Colonic mucosa (tissue), 4 donors: Measurements from ENCODE around the gene CD58. TPM values are rescaled to one million over a fixed set of nuclear protein-coding genes. Genes with fewer than 3 reads are reported as not detected.

ENCODE experiments used
- DNase-seq: peaks from one replicate; pipeline ENCODE4 v3.0.0-alpha.2; 2020
- H3K27ac ChIP-seq: fragments of 200-600 bp; one replicate; pipeline ENCODE4 v1.8.0; 2021
- H3K27me3 ChIP-seq: fragments of 200-600 bp; one replicate; pipeline ENCODE4 v1.8.0; 2021
- H3K36me3 ChIP-seq: fragments of 200-600 bp; one replicate; pipeline ENCODE4 v1.8.0; 2021
- H3K4me1 ChIP-seq: fragments of 200-600 bp; one replicate; pipeline ENCODE4 v1.8.0; 2021; ENCODE audit warnings: mild to moderate bottlenecking
- H3K4me3 ChIP-seq: fragments of 200-600 bp; one replicate; pipeline ENCODE4 v1.8.0; 2021
- H3K9ac ChIP-seq, 2 donors: one replicate each; pipeline ENCODE4 v1.7.0; 2013; ENCODE audit warnings: control low read depth in 2 of 2, low read depth in 2 of 2, low read length in 2 of 2
- H3K9me3 ChIP-seq: fragments of 200-600 bp; one replicate; pipeline ENCODE4 v1.8.0; 2021
- CTCF ChIP-seq: fragments of 200-600 bp; IDR thresholded peaks from one replicate; pipeline ENCODE4 v1.8.0; 2022; ENCODE audit warnings: antibody characterized with exemption, mild to moderate bottlenecking
- intact Hi-C: fragments of 100-400 bp; cut with DNase I; formaldehyde crosslinking; loops from one replicate; pipeline ENCODE4 v1.14.1; 2022
- total RNA-seq, 2 donors: library from RNA; stranded (reverse); fragmentation: NEBNext Ultra II Directional in 1 of 2; extraction: Animal tissue kit (Norgen Biotek cat#: 25700) in 1 of 2; gene quantifications; one replicate each; pipeline ENCODE4 v1.2.1, GENCODE V29; 2021
- donor health status: healthy.
- donor health status: DM: no; HTN: no; CAD: no.
- donor health status: DM: no; HTN: no; CAD: no.

CD58 gene
- total RNA-seq, 2 donors from 2014 or later: 16.1 to 25.9 TPM

GRCh38 chr1:116510361-116510760, 60.5 kb downstream of the CD58 start:
- Histone ChIP-seq H3K9me3 (no peaks in the 10 kb centered on the region), H3K36me3 (no peaks in the 10 kb centered on the region), H3K4me3 (no peak overlapping the region), H3K27me3 (no peaks in the 10 kb centered on the region), H3K9ac (no peak overlapping the region), H3K4me1 (no peaks in the 10 kb centered on the region), H3K27ac (no peak overlapping the region)
- DNase-seq: no peak
- no peak for TF ChIP-seq CTCF
- intact Hi-C loops: no loop called here

- Histone ChIP-seq H3K36me3 (no peaks in the 10 kb centered on the region), H3K9ac (no peak overlapping the region), H3K27ac (peak overlapping the region; percentile 64), H3K4me1 (no peaks in the 10 kb centered on the region), H3K27me3 (no peaks in the 10 kb centered on the region), H3K4me3 (no peak overlapping the region), H3K9me3 (no peaks in the 10 kb centered on the region)
- peak; percentile 64 for DNase-seq
- intact Hi-C loops: no loop called here
- no peak for TF ChIP-seq CTCF
Observed at GRCh38 chr1:116508984-116509980, 61.5 kb downstream of the CD58 start.

GRCh38 chr1:116508085-116508983, 62.5 kb downstream of the CD58 start:
- H3K27ac ChIP-seq: peak overlapping the region; percentile 64
- no peak overlapping the region for H3K9ac ChIP-seq
- no peak for TF ChIP-seq CTCF
- intact Hi-C loops: no loop called here
- no peaks in the 10 kb centered on the region for H3K27me3 ChIP-seq
- no peaks in the 10 kb centered on the region for H3K4me1 ChIP-seq
- H3K4me3 ChIP-seq: no peak overlapping the region
- H3K9me3 ChIP-seq: no peaks in the 10 kb centered on the region
- no peaks in the 10 kb centered on the region for H3K36me3 ChIP-seq
- DNase-seq: no peak

GRCh38 chr1:116507631-116508030, 63.2 kb downstream of the CD58 start:
- no peaks in the 10 kb centered on the region for H3K36me3 ChIP-seq
- intact Hi-C loops: no loop called here
- no peaks in the 10 kb centered on the region for H3K27me3 ChIP-seq
- no peaks in the 10 kb centered on the region for H3K4me1 ChIP-seq
- no peak for DNase-seq
- H3K9me3 ChIP-seq: no peaks in the 10 kb centered on the region
- no peak overlapping the region for H3K4me3 ChIP-seq
- H3K9ac ChIP-seq: no peak overlapping the region
- H3K27ac ChIP-seq: no peak overlapping the region
- TF ChIP-seq CTCF: no peak
